ENCODE results near the gene C16orf87. TPM values are rescaled to one million over a fixed set of nuclear protein-coding genes. Genes with fewer than 3 reads are reported as not detected.

The C16orf87 gene
- total RNA-seq, 4 donors from 2014 or later = 7.9 to 13.5 (median 10.6) TPM

DNA sequence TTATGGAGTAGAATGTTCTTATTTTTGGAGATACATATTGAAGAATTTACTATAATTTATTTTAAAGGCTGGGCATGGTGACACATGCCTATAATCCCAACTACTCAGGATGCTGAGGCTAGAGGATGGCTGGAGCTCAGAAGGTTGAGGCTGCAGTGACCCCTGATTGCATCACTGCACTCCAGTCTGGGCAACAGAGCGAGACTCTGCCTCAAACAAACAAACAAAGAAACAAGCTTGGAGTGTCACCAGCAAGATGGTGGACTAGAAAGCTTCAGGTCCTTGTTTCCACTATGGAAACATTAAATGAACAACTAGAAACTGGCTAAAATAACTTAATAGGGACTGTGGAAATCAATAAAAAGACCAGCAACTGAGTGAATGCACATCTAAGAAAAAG, 35.3 kb upstream of the C16orf87 start:
- TF ChIP-seq CTCF (IDR thresholded peaks at IDR 0.05) = no peak
- no peak for TF ChIP-seq POLR2A (IDR thresholded peaks at IDR 0.05)
- no peaks in the 10 kb centered on the region for H3K27me3 ChIP-seq

GRCh38 chr16:46862555-46863447, 31.8 kb upstream of the C16orf87 start:
- no peak for TF ChIP-seq POLR2A (IDR thresholded peaks at IDR 0.05)
- no peak for TF ChIP-seq CTCF (IDR thresholded peaks at IDR 0.05)
- Histone ChIP-seq H3K27me3 (no peaks in the 10 kb centered on the region), H3K4me1 (peaks cover 0 to under 1% (median 0%) of the 10 kb centered on the region in 4 donors), H3K36me3 (no peaks in the 10 kb centered on the region), H3K9me3 (no peaks in the 10 kb centered on the region), H3K4me3 (no peak overlapping the region), H3K27ac (no peak overlapping the region)
- DNase-seq = no peak

More for the DNA sequence above, 35.3 kb upstream of the C16orf87 start:
- H3K4me1 ChIP-seq = peaks cover 0 to 9% (median 4%) of the 10 kb centered on the region in 4 donors
- no peaks in the 10 kb centered on the region for H3K9me3 ChIP-seq
- H3K36me3 ChIP-seq = no peaks in the 10 kb centered on the region
- H3K4me3 ChIP-seq = no peak overlapping the region
- no peak for DNase-seq
- no peak overlapping the region for H3K27ac ChIP-seq

- no peak for TF ChIP-seq POLR2A (IDR thresholded peaks at IDR 0.05)
- no peak for TF ChIP-seq CTCF (IDR thresholded peaks at IDR 0.05)
- Histone ChIP-seq H3K36me3 (no peaks in the 10 kb centered on the region), H3K27me3 (no peaks in the 10 kb centered on the region), H3K27ac (peak overlapping the region in 2 of 4 donors; percentile 25 to 42), H3K9me3 (no peaks in the 10 kb centered on the region), H3K4me1 (no peaks in the 10 kb centered on the region), H3K4me3 (no peak overlapping the region)
- DNase-seq = peak in 2 of 3 donors; percentile 62 to 78
Observed at GRCh38 chr16:46859719-46860152, 28.8 kb upstream of the C16orf87 start.

DNA sequence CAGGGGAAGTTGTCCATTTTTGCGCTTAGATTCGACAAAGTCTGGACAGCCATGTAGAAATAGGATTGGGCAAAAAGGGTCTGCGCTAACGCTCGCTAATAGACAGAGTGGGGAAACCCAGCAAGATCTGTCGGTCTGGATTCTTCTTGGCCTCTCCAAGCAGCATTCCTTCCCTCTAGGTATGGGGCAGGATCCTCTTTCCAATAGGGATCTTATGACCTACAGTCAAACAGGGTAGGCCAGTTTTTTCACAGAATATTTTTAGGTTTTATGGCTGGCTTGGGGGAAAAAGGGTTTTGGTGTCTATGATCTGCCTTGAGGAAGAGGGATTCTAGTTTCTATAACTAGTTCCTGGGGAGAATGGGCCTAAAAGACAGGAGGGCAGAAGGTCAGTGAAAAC, 27.2 kb upstream of the C16orf87 start:
- no peaks in the 10 kb centered on the region for H3K36me3 ChIP-seq
- no peaks in the 10 kb centered on the region for H3K27me3 ChIP-seq
- no peak for TF ChIP-seq CTCF (IDR thresholded peaks at IDR 0.05)
- no peak for TF ChIP-seq POLR2A (IDR thresholded peaks at IDR 0.05)
- H3K27ac ChIP-seq = no peak overlapping the region
- H3K9me3 ChIP-seq = no peaks in the 10 kb centered on the region
- H3K4me3 ChIP-seq = no peak overlapping the region
- no peak for DNase-seq
- H3K4me1 ChIP-seq = no peaks in the 10 kb centered on the region

- no peak overlapping the region for H3K4me3 ChIP-seq
- H3K27me3 ChIP-seq = no peaks in the 10 kb centered on the region
- H3K4me1 ChIP-seq = no peaks in the 10 kb centered on the region
- H3K36me3 ChIP-seq = no peaks in the 10 kb centered on the region
- no peak for TF ChIP-seq POLR2A (IDR thresholded peaks at IDR 0.05)
- TF ChIP-seq CTCF (IDR thresholded peaks at IDR 0.05) = peak in 3 of 6 experiments; percentile 55 to 67 (median 66)
- no peak overlapping the region for H3K27ac ChIP-seq
- H3K9me3 ChIP-seq = no peaks in the 10 kb centered on the region
- peak in 1 of 3 donors; percentile 63 for DNase-seq
Observed at GRCh38 chr16:46857368-46857945, 26.5 kb upstream of the C16orf87 start.
